ENCODE data around the gene DCN.

DNA sequence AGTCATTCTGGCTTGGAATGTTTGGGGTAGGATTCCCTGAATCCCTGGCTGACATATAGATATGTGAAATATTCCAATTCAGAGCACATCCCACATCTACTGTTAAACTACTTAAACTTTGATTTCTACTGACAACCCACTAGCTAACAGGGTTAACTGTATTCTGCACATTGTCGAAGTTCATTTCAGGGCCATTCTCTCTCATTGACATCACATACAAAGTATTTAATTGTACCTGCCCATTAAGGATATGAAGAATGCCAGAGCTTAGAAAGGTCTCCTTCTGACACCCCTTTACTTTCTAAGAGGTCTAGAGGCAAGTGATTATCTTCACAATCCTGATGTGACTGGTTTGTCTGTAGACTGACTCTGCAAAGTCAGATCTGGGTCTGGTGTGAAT is 2.8 kb upstream of the DCN start:
- TF ChIP-seq, protein P1, sequence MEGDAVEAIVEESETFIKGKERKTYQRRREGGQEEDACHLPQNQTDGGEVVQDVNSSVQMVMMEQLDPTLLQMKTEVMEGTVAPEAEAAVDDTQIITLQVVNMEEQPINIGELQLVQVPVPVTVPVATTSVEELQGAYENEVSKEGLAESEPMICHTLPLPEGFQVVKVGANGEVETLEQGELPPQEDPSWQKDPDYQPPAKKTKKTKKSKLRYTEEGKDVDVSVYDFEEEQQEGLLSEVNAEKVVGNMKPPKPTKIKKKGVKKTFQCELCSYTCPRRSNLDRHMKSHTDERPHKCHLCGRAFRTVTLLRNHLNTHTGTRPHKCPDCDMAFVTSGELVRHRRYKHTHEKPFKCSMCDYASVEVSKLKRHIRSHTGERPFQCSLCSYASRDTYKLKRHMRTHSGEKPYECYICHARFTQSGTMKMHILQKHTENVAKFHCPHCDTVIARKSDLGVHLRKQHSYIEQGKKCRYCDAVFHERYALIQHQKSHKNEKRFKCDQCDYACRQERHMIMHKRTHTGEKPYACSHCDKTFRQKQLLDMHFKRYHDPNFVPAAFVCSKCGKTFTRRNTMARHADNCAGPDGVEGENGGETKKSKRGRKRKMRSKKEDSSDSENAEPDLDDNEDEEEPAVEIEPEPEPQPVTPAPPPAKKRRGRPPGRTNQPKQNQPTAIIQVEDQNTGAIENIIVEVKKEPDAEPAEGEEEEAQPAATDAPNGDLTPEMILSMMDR (conservative IDR thresholded peaks at IDR 0.05; ENCODE audit: low read length) = no peak
- no peak for TF ChIP-seq EZH2phosphoT487 (IDR thresholded peaks at IDR 0.05; ENCODE audit: borderline replicate concordance, low read depth, low read length)

All from OCI-LY7 (cell line).